K562 (cell line): Measurements from ENCODE around the gene PCSK6. TPM values are rescaled to one million over a fixed set of nuclear protein-coding genes. Genes with fewer than 3 reads are reported as not detected.

Experiments
- ATAC-seq: fragments of 200-7000 bp; cut with Tn5 transposase; 3 replicates; pipeline ENCODE4 v1.9.1; 2020; ENCODE audit warnings: moderate library complexity
- BruUV-seq: library from RNA; stranded (reverse); fragments of 400-500 nt; replicated peaks from 2 replicates; lab custom pipeline; 2021; lab: Mats Ljungman, UMichigan
- CTCF ChIA-PET: fragments of 300-600 bp; formaldehyde crosslinking; extraction: SDS; loops from one replicate; lab custom pipeline; 2021; ENCODE audit warnings: low intra/inter-chr PET ratio; lab: Yijun Ruan, JAX
- POLR2A ChIA-PET: fragments of 300-600, 350-650 bp; sonication (Branson Sonifier 250); formaldehyde crosslinking; extraction: SDS; loops from one replicate; lab custom pipeline; 2021; ENCODE audit warnings: antibody characterized with exemption, inconsistent platforms; lab: Yijun Ruan, JAX
- DNase-seq, 4 experiments: peaks; one replicate each; pipeline versions ENCODE4 v3.0.0 to v3.0.0-alpha.2; 2011 to 2018; ENCODE audit warnings: low spot score in 3 of 4, mixed read lengths in 3 of 4; ENCODE audit errors: extremely low read depth in 1 of 4
- FAIRE-seq: peaks from 2 replicates; lab custom pipeline; 2011; peaks lifted over from hg19 to GRCh38; lab: Jason Lieb, UNC
- H2AFZ ChIP-seq: 2 replicates; pipeline ENCODE4 v1.6.0; 2011; ENCODE audit warnings: low read depth, low read length, control low read depth, inconsistent platforms
- H3K27ac ChIP-seq: fragments of 200-600 bp; 3 replicates; pipeline ENCODE4 v1.8.0; 2011; ENCODE audit warnings: low read depth, mild to moderate bottlenecking, control low read depth, inconsistent platforms, low read length, moderate library complexity, mixed read lengths; ENCODE audit errors: extremely low read depth
- H3K27me3 ChIP-seq, 2 experiments: fragments of 300-600 bp in 1 of 2; 2 replicates in 1 of 2; 3 replicates in 1 of 2; pipeline versions ENCODE4 v1.6.0 to v1.8.0; 2011; ENCODE audit warnings: inconsistent platforms in 2 of 2, low read length in 2 of 2, mild to moderate bottlenecking in 1 of 2, mixed read lengths in 1 of 2, moderate library complexity in 1 of 2; ENCODE audit not compliant: control insufficient read depth in 2 of 2, insufficient read depth in 2 of 2
- H3K36me3 ChIP-seq: fragments of 300-600 bp; 3 replicates; pipeline ENCODE4 v1.8.0; 2011; ENCODE audit warnings: mild to moderate bottlenecking, low read length, inconsistent platforms; ENCODE audit not compliant: control insufficient read depth, insufficient read depth
- H3K4me1 ChIP-seq, 2 experiments: fragments of 200-600 bp in 1 of 2; replicated peaks in 1 of 2; 2 replicates in 1 of 2; 3 replicates in 1 of 2; pipeline versions ENCODE4 v1.5.1 to v1.8.0; 2011; ENCODE audit warnings: inconsistent platforms in 2 of 2, low read length in 2 of 2, mild to moderate bottlenecking in 1 of 2, mixed read lengths in 1 of 2, moderate library complexity in 1 of 2; ENCODE audit not compliant: control insufficient read depth in 2 of 2, insufficient read depth in 2 of 2
- H3K4me2 ChIP-seq: 2 replicates; pipeline ENCODE4 v1.6.1; 2011; ENCODE audit warnings: low read length, control low read depth, inconsistent platforms, mixed read lengths; ENCODE audit not compliant: insufficient read depth
- H3K4me3 ChIP-seq: fragments of 200-600 bp; sonication (generic), shearing (Covaris generic); 2 replicates; pipeline ENCODE4 v1.5.1; 2016; ENCODE audit warnings: control low read depth, inconsistent platforms
- H3K79me2 ChIP-seq: fragments of 200-600 bp; 3 replicates; pipeline ENCODE4 v1.8.0; 2011; ENCODE audit warnings: low read length, inconsistent platforms; ENCODE audit not compliant: control insufficient read depth, insufficient read depth
- H3K9ac ChIP-seq, 2 experiments: 2 replicates each; pipeline versions ENCODE4 v1.6.0 to v1.6.1; 2011; ENCODE audit warnings: low read depth in 2 of 2, low read length in 2 of 2, control low read depth in 1 of 2, inconsistent platforms in 1 of 2, mild to moderate bottlenecking in 1 of 2, mixed read lengths in 1 of 2; ENCODE audit not compliant: insufficient read depth in 1 of 2
- H3K9me1 ChIP-seq: one replicate; pipeline ENCODE4 v1.6.0; 2011; ENCODE audit warnings: inconsistent platforms, mild to moderate bottlenecking, low read length, moderate library complexity; ENCODE audit not compliant: control insufficient read depth, insufficient read depth
- H3K9me3 ChIP-seq: replicated peaks from 2 replicates; pipeline ENCODE4 v1.5.1; 2011; ENCODE audit warnings: low read depth, low read length, inconsistent platforms; ENCODE audit not compliant: control insufficient read depth, insufficient read depth
- H4K20me1 ChIP-seq: replicated peaks from 2 replicates; pipeline ENCODE4 v1.6.1; 2011; ENCODE audit warnings: low read length, inconsistent platforms, mixed read lengths; ENCODE audit not compliant: control insufficient read depth, insufficient read depth
- CREB3 ChIP-seq: fragments of 450-650 bp; conservative IDR thresholded peaks from 2 replicates; pipeline ENCODE4 v1.6.1; 2016; ENCODE audit warnings: missing genetic modification characterization, low read depth, mild to moderate bottlenecking, missing compliant biosample characterization, moderate library complexity
- ETS2 ChIP-seq: IDR thresholded peaks from 2 replicates; pipeline ENCODE4 v1.6.1; 2016; ENCODE audit warnings: borderline replicate concordance, missing genetic modification characterization, mild to moderate bottlenecking, moderate library complexity, missing compliant biosample characterization; ENCODE audit not compliant: poor library complexity, severe bottlenecking
- IFI16 ChIP-seq: fragments of 250-450 bp; sonication (Bioruptor Pico); IDR thresholded peaks from 2 replicates; pipeline ENCODE4 v2.1.2; 2022; ENCODE audit warnings: mild to moderate bottlenecking, inconsistent platforms
- MITF ChIP-seq: IDR thresholded peaks from 2 replicates; pipeline ENCODE4 v1.6.1; 2014; ENCODE audit warnings: antibody characterized with exemption
- MLLT1 ChIP-seq, 2 experiments: fragments of 450-650 bp; IDR thresholded peaks; 2 replicates each; pipeline ENCODE4 v1.6.1; 2016
- MXD1 ChIP-seq: fragments of 250-450 bp; sonication (Bioruptor Pico); IDR thresholded peaks from 2 replicates; pipeline ENCODE4 v1.8.0; 2021; ENCODE audit warnings: borderline replicate concordance, mild to moderate bottlenecking, moderate library complexity; ENCODE audit not compliant: poor library complexity, severe bottlenecking
- PHF20 ChIP-seq: fragments of 450-650 bp; IDR thresholded peaks from 2 replicates; pipeline ENCODE4 v1.6.1; 2018; ENCODE audit not compliant: partially characterized antibody
- PTTG1 ChIP-seq: fragments of 450-650 bp; IDR thresholded peaks from 2 replicates; pipeline ENCODE4 v1.6.1; 2016; ENCODE audit warnings: low read depth, mild to moderate bottlenecking, missing genetic modification characterization, missing compliant biosample characterization
- SIN3B ChIP-seq: fragments of 450-650 bp; IDR thresholded peaks from 2 replicates; pipeline ENCODE4 v1.6.1; 2017; ENCODE audit warnings: low read depth, mild to moderate bottlenecking, moderate library complexity
- ZBTB2 ChIP-seq: fragments of 450-650 bp; IDR thresholded peaks from 2 replicates; pipeline ENCODE4 v1.6.1; 2016; ENCODE audit warnings: antibody characterized with exemption
- ZNF436 ChIP-seq: fragments of 250-450, 450-650 bp; sonication (Bioruptor Pico); formaldehyde crosslinking; IDR thresholded peaks from 2 replicates; pipeline ENCODE4 v1.7.0; 2020; ENCODE audit warnings: mild to moderate bottlenecking
- ZNF592 ChIP-seq: fragments of 450-650 bp; IDR thresholded peaks from 2 replicates; pipeline ENCODE4 v1.6.1; 2017; ENCODE audit warnings: antibody characterized with exemption, mild to moderate bottlenecking
- WGBS: fragments of 100-300 bp; shearing (Covaris generic); methylation state at CpG from one replicate; pipeline ENCODE4 v1.1.6; 2016; ENCODE audit warnings: low coverage, mixed read lengths; ENCODE audit not compliant: insufficient coverage; ENCODE audit errors: missing lambda C conversion rate; 5-methylcytosine and 5-hydroxymethylcytosine counted together
- in situ Hi-C: fragments of 300-500 bp; cut with MboI; formaldehyde crosslinking; loops from 4 replicates; pipeline ENCODE4 v1.15.0; 2018; ENCODE audit warnings: inconsistent platforms, mixed read lengths
- intact Hi-C: fragments of 100-400 bp; cut with micrococcal nuclease; formaldehyde crosslinking; loops from 2 replicates; pipeline ENCODE4 v1.14.2; 2022
- polyA plus RNA-seq, 8 experiments: library from polyadenylated mRNA; depleted of rRNA in 4 of 8; stranded (reverse) in 5 of 8; unstranded in 3 of 8; fragments of >200 nt; fragmentation: Nextera tagmentation in 2 of 8; fragmentation: Illumina TruSeq in 1 of 8; extraction: Ambion mirVana in 2 of 8; extraction: Trizol in 1 of 8; gene quantifications; 2 replicates each; pipeline versions ENCODE4 v1.2.1 to v1.2.3, GENCODE V29; 2011 to 2014; ENCODE audit warnings: inconsistent platforms in 1 of 8, missing spikeins in 1 of 8
- total RNA-seq, 7 experiments: library from RNA; depleted of rRNA in 6 of 7; stranded (reverse); fragments of >200 nt in 6 of 7; fragmentation: Illumina TruSeq in 2 of 7; extraction: Trizol in 2 of 7; gene quantifications; 2 replicates each; pipeline versions ENCODE4 v1.2.1 to v1.2.3, GENCODE V29; 2011 to 2021; ENCODE audit warnings: low replicate concordance in 1 of 7

PCSK6 gene
- total and polyA plus RNA-seq, 9 of the 15 experiments (the other 6 are each of a cell fraction or from before 2014, with no cell fraction given) = 2.2 to 32.6 (median 14.5) TPM

- in situ Hi-C loops (no loop called here), intact Hi-C loops (no loop called here)
- BruUV-seq = no TSS peak
- peaks cover 0 to 10% of the 10 kb centered on the region in 2 experiments; a peak in 3 of 5 replicates for H3K27me3 ChIP-seq
- FAIRE-seq (no peak), ATAC-seq (no peak), DNase-seq (no peak)
- no peaks in the 10 kb centered on the region for H4K20me1 ChIP-seq
- H3K4me1 ChIP-seq = no peaks in the 10 kb centered on the region
- H3K36me3 ChIP-seq = peaks cover 14% of the 10 kb centered on the region; the same call in 1 of the 3 replicates
- WGBS = 65% methylated on average over 10 of the region's 12 CpGs
- CTCF ChIA-PET = no interaction called here
- H3K79me2 ChIP-seq = no peaks in the 10 kb centered on the region
- H3K9me1 ChIP-seq = no peaks in the 10 kb centered on the region
- no peak overlapping the region for H3K27ac ChIP-seq
- H3K9ac ChIP-seq = no peak overlapping the region
- H3K9me3 ChIP-seq = no peaks in the 10 kb centered on the region
- no peak overlapping the region for H3K4me3 ChIP-seq
- POLR2A ChIA-PET = interaction anchor here (0.6 kb wide), 1 partner anchor 19 kb away, joined by 3 read pairs; no protein-coding TSS in a partner anchor
- no peak overlapping the region for H2AFZ ChIP-seq
- no peak overlapping the region for H3K4me2 ChIP-seq
- TF ChIP-seq MLLT1 (IDR thresholded peaks at IDR 0.05) (no peak), PTTG1 (tag) (no peak), ZBTB2 (no peak), ZNF592 (no peak), ETS2 (tag) (no peak), MXD1 (CRISPR knock-in tag) (no peak), PHF20 (no peak), MITF (no peak), ZNF436 (no peak), SIN3B (no peak), CREB3 (tag) (no peak), IFI16 (no peak)
These were observed 78.4 kb downstream of the PCSK6 start for GRCh38 chr15:101411085-101411484.
